GM19043 (cell line): Measurements from ENCODE around the gene TKFC.

Experiments
- ATAC-seq: cut with Tn5 transposase; IDR thresholded peaks from one replicate; pipeline ENCODE4 v1.9.1; 2021; ENCODE audit warnings: low read depth; ENCODE audit not compliant: unreplicated experiment

Gene TKFC, protein sequence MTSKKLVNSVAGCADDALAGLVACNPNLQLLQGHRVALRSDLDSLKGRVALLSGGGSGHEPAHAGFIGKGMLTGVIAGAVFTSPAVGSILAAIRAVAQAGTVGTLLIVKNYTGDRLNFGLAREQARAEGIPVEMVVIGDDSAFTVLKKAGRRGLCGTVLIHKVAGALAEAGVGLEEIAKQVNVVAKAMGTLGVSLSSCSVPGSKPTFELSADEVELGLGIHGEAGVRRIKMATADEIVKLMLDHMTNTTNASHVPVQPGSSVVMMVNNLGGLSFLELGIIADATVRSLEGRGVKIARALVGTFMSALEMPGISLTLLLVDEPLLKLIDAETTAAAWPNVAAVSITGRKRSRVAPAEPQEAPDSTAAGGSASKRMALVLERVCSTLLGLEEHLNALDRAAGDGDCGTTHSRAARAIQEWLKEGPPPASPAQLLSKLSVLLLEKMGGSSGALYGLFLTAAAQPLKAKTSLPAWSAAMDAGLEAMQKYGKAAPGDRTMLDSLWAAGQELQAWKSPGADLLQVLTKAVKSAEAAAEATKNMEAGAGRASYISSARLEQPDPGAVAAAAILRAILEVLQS

GRCh38 chr11:61332797-61333549 is at the start of gene TKFC, which contains the start of gene DDB1:
Gene TKFC (plus strand): TSS chr11:61333228. CDS start chr11:61334729, 1,501 bp downstream.
Gene DDB1 (minus strand): TSS chr11:61333105. CDS start chr11:61332968, 137 bp downstream.
- peak; percentile 83 for ATAC-seq

DNA sequence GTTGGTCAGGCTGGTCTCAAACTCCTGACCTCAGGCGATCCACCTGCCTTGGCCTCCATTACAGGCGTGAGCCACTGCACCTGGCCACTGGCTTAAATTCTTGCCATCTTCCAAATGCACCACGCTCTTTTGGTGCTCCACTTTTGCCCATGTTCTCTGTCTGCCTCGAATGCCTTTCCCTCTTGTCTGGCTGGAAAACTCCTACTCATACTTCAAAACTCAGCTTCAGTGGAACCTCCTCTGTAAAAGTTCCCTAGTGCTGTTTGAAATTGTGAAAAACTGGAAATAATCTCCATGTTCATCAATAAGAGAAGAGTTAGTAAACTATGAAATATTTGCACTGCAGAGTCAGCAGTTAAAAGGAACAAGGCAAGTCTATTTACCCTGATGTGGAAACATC is 49.4 kb upstream of the TKFC start:
- no peak for ATAC-seq

- ATAC-seq = no peak
These were observed 45.6 kb upstream of the TKFC start for GRCh38 chr11:61287338-61287977.

DNA sequence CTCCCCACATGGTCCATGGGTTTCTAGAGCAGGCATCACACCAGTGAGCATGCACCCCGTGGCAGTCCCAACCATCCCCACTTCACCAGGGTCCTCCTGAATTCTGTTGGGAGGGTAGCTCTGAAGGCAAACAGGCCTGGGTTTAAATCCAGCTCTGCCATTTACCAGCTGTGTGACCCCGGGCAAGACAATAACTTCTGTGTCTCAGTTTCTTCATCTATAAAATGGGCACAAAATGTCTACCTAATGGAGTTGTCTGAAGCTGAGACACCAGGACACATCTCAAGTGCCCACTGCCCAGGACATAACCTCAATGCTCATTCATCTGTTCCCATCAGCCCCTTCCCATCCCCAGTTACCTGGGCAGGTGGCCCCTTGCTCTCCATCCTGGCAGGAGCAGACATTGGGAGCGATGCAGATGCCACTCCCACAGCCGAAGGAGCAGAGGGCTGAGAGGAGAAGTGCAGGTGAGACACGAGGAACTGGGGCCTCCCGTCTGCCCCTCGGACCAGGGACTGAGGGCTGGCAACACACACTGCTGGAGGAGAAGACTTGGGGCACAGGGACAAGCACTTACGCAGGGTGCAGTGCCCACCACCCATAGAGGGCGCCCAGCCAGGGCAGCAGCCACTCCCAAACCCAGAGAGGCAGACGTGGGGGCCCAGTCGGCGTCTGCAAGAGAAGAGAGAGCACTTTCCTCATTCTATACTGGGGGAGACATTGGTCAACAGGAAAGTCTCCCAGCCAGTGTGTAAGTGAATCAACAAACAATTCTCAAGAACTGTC is 41.9 kb upstream of the TKFC start:
- ATAC-seq = no peak

GRCh38 chr11:61292356-61292755 is 40.7 kb upstream of the TKFC start:
- ATAC-seq = no peak

GRCh38 chr11:61293867-61294716 is 38.9 kb upstream of the TKFC start:
- peak; percentile 23 for ATAC-seq

- ATAC-seq = peak; percentile 72
These were observed 38.1 kb upstream of the TKFC start, which contains the start of gene VWCE for GRCh38 chr11:61294717-61295595. Gene VWCE (minus strand): TSS chr11:61295316. CDS start chr11:61295037, 279 bp downstream.

DNA sequence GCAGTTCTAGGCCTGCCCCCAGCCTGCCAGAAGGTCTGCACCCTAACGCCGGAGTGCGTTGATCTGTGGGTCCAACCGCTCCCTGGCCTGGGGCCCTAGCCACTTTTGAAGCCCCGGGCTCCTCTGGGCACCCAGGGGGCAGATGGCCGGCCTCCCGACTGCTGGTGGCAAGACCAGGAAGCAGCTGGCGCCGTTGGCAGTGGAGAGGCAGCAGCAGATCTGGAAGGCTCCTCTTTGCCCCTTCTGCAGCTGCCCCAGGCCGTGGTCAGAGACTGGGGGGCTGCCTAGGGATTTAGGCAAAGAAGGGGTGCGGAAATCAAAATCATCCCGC is 37.5 kb upstream of the TKFC start:
- no peak for ATAC-seq

- ATAC-seq = no peak
These were observed 35.7 kb upstream of the TKFC start for GRCh38 chr11:61297341-61297740.

- no peak for ATAC-seq
These were observed 35.3 kb upstream of the TKFC start for GRCh38 chr11:61297746-61298145.

GRCh38 chr11:61298663-61299244 is 34.3 kb upstream of the TKFC start:
- ATAC-seq = no peak

DNA sequence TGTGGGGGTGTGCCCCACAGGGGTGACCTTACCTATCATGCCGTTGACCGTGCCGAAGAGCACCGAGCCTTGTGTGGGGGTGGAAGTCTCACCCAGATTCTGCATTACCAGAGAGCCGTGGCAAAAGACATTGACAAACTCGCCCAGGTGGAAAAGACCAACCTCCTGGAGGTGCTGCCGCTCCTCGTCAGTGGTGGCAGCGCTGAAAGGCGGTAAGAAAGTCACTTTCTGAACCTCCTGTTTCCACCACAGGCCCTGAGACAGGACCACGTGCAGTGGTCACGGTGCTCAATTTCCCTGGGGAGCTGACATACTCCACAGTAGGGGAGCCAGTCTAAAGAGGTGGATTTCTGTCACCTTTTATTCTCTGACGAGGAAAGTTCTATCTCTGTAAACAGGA is 30.5 kb upstream of the TKFC start:
- no peak for ATAC-seq

DNA sequence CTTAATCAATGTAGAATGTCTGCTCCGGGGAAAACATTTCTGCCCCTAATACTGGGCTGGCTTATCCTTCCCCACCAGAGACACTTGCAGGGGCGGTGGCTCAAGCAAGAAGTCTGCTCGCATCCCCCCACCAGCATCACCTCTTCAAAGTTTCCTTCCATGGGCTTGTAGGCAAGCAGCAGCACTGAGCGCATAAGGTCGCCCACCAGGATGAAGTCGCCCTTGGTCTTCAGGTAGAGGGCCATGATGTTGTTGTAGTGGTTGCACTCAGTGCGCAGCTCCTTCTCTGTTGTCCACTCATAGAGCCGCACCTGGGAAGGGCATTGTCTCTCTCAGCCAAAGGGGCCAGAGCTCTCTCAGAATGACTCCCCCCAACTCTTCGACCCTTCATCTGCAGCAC is 29.3 kb upstream of the TKFC start:
- ATAC-seq = no peak

DNA sequence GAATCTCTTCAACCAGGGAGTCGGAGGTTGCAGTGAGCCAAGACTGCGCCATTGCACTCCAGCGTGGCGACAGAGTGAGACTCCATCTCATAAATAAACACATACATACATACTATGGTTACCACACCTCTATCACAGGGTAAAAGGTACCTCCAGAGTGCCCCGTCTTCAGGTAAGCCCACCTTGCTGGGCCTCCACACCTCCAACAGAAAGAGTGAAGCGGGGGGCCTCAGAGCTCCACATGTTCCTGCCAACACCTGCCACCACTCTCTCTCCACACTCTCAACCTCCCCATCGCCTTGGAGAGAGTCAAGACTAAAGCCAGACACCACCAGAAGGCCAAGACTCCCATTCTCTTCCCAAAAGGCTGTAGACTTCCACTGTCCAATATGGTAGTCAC is 27.6 kb upstream of the TKFC start:
- no peak for ATAC-seq

DNA sequence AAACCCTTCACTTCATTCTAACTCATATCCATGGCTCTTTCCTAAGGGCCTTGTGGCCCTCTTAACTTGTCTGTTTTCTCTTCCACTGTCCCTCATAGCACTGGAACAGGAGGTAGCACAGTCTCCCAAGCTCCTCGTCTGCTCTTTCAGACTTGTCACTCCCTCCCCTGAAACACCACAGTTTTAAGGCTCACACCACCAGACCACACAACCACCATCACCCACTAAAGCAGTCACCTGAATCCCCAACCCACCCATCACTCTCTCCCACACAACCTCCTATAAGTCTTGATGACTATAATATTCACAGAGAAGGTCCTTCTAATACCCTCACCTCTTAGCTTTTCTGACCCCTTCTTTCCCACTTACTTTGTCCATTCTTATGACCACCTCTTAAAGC is 26.8 kb upstream of the TKFC start:
- no peak for ATAC-seq

DNA sequence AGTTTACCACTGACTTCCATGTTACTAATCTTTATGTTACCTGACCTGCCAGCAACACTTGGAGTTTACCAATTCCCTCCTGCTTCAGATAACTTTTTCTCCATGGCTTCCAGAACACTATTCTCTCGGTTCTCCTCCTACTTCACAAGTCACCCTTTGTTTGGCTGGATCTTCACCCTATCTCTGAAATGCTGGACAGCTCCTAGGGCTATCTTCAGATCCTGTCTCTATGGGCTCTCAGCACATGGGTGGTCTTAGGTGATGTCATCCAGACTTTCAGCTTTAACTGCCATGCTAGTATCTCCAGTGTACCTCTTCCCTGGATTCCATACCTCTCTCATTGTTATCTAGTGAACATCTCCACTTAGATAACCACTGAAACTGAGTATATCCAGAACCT is 25.7 kb upstream of the TKFC start:
- no peak for ATAC-seq

DNA sequence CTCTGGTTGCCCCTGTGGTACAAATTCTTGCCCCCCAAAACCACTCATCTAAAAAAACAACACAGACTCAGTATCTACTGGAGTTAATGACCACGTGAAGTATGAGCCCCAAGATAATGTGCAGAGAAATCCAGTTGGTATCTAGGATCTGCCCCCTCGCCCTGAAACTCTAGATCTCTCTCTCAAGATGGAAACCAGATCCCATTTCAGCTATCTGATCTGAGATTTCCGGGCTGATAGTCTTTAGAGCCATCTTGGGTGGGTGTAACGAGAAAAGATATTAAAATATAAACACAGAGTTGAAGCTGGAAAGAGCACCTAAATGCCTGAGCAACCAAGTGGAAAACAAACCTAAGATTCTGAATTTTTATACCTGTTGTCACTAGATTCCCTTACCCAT is 23.9 kb upstream of the TKFC start:
- ATAC-seq = no peak

GRCh38 chr11:61309739-61310138 is 23.3 kb upstream of the TKFC start:
- ATAC-seq = no peak
